Body of pancreas (tissue), 4 donors: Measurements from ENCODE around the gene KCNMB4. TPM values are rescaled to one million over a fixed set of nuclear protein-coding genes. Genes with fewer than 3 reads are reported as not detected.

Experiments
- ATAC-seq: fragments of 150-250 bp; one replicate; pipeline ENCODE4 v1.9.1; 2016
- DNase-seq, 4 donors: peaks; one replicate each; pipeline ENCODE4 v3.0.0-alpha.2; 2019
- H3K27ac ChIP-seq, 4 donors: fragments of 200-600 bp; sonication (generic); 1 replicate in 3 of 4; 2 replicates in 1 of 4; pipeline versions ENCODE4 v1.5.1 to v1.6.1; 2016 to 2019; ENCODE audit warnings: mild to moderate bottlenecking in 1 of 4, mixed read lengths in 1 of 4, moderate library complexity in 1 of 4
- H3K27me3 ChIP-seq, 2 donors: fragments of 200-600 bp; sonication (generic); one replicate each; pipeline ENCODE4 v1.6.0; 2016; ENCODE audit warnings: mild to moderate bottlenecking in 1 of 2
- H3K36me3 ChIP-seq, 2 donors: fragments of 200-600 bp; sonication (generic); replicated peaks in 1 of 2; 2 replicates each; pipeline ENCODE4 v1.5.1; 2016; ENCODE audit warnings: low read depth in 2 of 2; ENCODE audit not compliant: insufficient read depth in 1 of 2
- H3K4me1 ChIP-seq: fragments of 200-600 bp; sonication (generic); one replicate; pipeline ENCODE4 v1.6.0; 2016
- H3K4me3 ChIP-seq, 2 donors: fragments of 200-600 bp; sonication (generic); 1 replicate in 1 of 2; 2 replicates in 1 of 2; pipeline ENCODE4 v1.5.1; 2016 to 2019
- H3K9me3 ChIP-seq, 3 donors: fragments of 200-600 bp; sonication (generic); 1 replicate in 2 of 3; 2 replicates in 1 of 3; pipeline ENCODE4 v1.5.1; 2016
- CTCF ChIP-seq, 7 experiments: fragments of 450-650 bp in 4 of 7; fragments of 200-600 bp in 3 of 7; sonication (generic) in 3 of 7; IDR thresholded peaks; one replicate each; pipeline ENCODE4 v1.5.1; 2016 to 2019; ENCODE audit warnings: antibody characterized with exemption in 7 of 7
- POLR2A ChIP-seq, 3 donors: fragments of 450-650 bp; IDR thresholded peaks; one replicate each; pipeline ENCODE4 v1.6.1; 2016; ENCODE audit warnings: antibody characterized with exemption in 3 of 3, mild to moderate bottlenecking in 2 of 3
- whole genome bisulfite sequencing, 2 donors: methylation state at CpG; one replicate each; pipeline ENCODE4 v1.1.5; 2017; 5-methylcytosine and 5-hydroxymethylcytosine counted together
- intact Hi-C: fragments of 100-400 bp; cut with DNase I; formaldehyde crosslinking; loops from one replicate; pipeline ENCODE4 v1.15.1; 2023
- total RNA-seq, 2 donors: library from RNA; depleted of rRNA; stranded (reverse); fragments of >200 nt; gene quantifications; one replicate each; pipeline ENCODE4 v1.1.0, GENCODE V29; 2016

The KCNMB4 gene
- total RNA-seq, 2 donors from 2014 or later, result 0.33 to 1.6 TPM

GRCh38 chr12:70466753-70467152, 100.7 kb downstream of the KCNMB4 start:
- Histone ChIP-seq H3K4me3 (no peak overlapping the region), H3K36me3 (no peaks in the 10 kb centered on the region), H3K9me3 (peaks cover 0 to 10% (median 0%) of the 10 kb centered on the region in 3 donors), H3K4me1 (no peaks in the 10 kb centered on the region), H3K27me3 (no peaks in the 10 kb centered on the region), H3K27ac (no peak overlapping the region)
- TF ChIP-seq CTCF (IDR thresholded peaks at IDR 0.05), result no peak
- ATAC-seq (no peak), DNase-seq (no peak)
- intact Hi-C loops, result no loop called here
- WGBS, 2 donors, result 67 to 76% methylated on average over 2 of the region's 2 CpGs

GRCh38 chr12:70467476-70467875, 101.4 kb downstream of the KCNMB4 start:
- 65 to 70% methylated on average over 2 of the region's 2 CpGs for WGBS, 2 donors
- TF ChIP-seq CTCF (IDR thresholded peaks at IDR 0.05) (no peak), POLR2A (IDR thresholded peaks at IDR 0.05) (no peak)
- Histone ChIP-seq H3K27ac (no peak overlapping the region), H3K9me3 (peaks cover 0 to 10% (median 0%) of the 10 kb centered on the region in 3 donors), H3K36me3 (no peaks in the 10 kb centered on the region), H3K4me1 (no peaks in the 10 kb centered on the region), H3K27me3 (no peaks in the 10 kb centered on the region), H3K4me3 (no peak overlapping the region)
- DNase-seq, result no peak
- intact Hi-C loops, result no loop called here
- ATAC-seq, result no peak

- intact Hi-C loops, result no loop called here
- 69 to 70% methylated on average over 10 of the region's 10 CpGs for WGBS, 2 donors
Measured at GRCh38 chr12:70467918-70468733, 102.0 kb downstream of the KCNMB4 start.

GRCh38 chr12:70468741-70469140, 102.7 kb downstream of the KCNMB4 start:
- Histone ChIP-seq H3K27me3 (no peaks in the 10 kb centered on the region), H3K4me1 (no peaks in the 10 kb centered on the region), H3K27ac (no peak overlapping the region), H3K36me3 (no peaks in the 10 kb centered on the region), H3K9me3 (peaks cover 0 to 8% (median 0%) of the 10 kb centered on the region in 3 donors), H3K4me3 (no peak overlapping the region)
- no peak for TF ChIP-seq CTCF (IDR thresholded peaks at IDR 0.05)
- TF ChIP-seq POLR2A (IDR thresholded peaks at IDR 0.05), result no peak
- 78 to 100% methylated on average over 3 of the region's 3 CpGs for WGBS, 2 donors
- intact Hi-C loops, result no loop called here
- ATAC-seq (no peak), DNase-seq (no peak)

More at GRCh38 chr12:70467918-70468733, 102.0 kb downstream of the KCNMB4 start:
- peaks cover 0 to 10% (median 0%) of the 10 kb centered on the region in 3 donors for H3K9me3 ChIP-seq
- no peak overlapping the region for H3K27ac ChIP-seq
- TF ChIP-seq CTCF (IDR thresholded peaks at IDR 0.05) (no peak), POLR2A (IDR thresholded peaks at IDR 0.05) (no peak)
- ATAC-seq, result no peak
- no peaks in the 10 kb centered on the region for H3K36me3 ChIP-seq
- H3K4me3 ChIP-seq, result no peak overlapping the region
- no peaks in the 10 kb centered on the region for H3K27me3 ChIP-seq
- DNase-seq, result no peak
- H3K4me1 ChIP-seq, result no peaks in the 10 kb centered on the region
